Cardiac fibroblast (primary cell): ENCODE data around the gene SARS1.
A peak's percentile ranks its signal among the peaks of the same experiment; 100 is the strongest.

ENCODE experiments used
- DNase-seq, 2 donors: peaks; one replicate each; pipeline versions ENCODE4 v3.0.0 to v3.0.0-alpha.2; 2010; ENCODE audit warnings: low read depth in 2 of 2
- H3K4me3 ChIP-seq, 2 donors: replicated peaks in 1 of 2; 1 replicate in 1 of 2; 2 replicates in 1 of 2; pipeline ENCODE4 v1.5.1; 2011; ENCODE audit warnings: low read depth in 2 of 2, low read length in 2 of 2, mild to moderate bottlenecking in 2 of 2, moderate library complexity in 1 of 2
- TF ChIP-seq, protein P1 (sequence below): IDR thresholded peaks from one replicate; pipeline ENCODE4 v1.5.1; 2011; ENCODE audit warnings: low read depth, mild to moderate bottlenecking, low read length, inconsistent platforms

The SARS1 gene

DNA sequence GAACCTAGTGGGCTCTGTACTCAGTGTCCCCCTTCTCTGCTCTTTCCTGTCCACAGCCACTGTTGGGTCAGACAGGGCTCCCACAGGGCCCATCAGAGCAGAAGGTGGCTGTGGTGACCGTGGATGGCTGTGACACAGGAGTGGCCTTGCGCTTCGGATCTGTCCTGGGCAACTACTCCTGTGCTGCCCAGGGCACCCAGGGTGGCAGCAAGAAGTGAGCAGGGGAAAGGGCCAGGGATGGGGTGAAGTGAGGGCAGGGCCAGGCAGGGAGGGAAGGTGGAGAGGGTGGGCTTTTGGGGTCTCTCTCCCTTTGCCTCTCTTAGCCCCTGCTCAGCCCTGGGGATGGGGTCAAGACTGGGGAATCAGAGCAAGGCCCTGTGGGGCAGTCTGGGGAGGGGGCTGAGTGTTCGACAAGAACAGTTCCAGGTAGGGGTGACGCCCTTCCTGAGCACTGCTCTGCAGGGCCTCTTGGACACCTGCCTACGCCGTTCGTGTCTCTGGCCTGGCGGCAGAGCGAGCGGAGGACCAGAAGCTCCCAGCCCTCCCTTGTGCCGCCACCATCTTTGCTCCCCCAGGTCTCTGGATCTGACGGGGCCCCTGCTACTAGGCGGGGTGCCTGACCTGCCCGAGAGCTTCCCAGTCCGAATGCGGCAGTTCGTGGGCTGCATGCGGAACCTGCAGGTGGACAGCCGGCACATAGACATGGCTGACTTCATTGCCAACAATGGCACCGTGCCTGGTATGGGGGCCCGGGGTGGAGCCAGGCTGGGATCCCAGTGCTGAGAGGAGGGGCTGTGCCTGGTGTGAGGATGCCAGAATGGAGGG is 48.7 kb downstream of the SARS1 start:
- no peak for DNase-seq
- TF ChIP-seq, protein P1, sequence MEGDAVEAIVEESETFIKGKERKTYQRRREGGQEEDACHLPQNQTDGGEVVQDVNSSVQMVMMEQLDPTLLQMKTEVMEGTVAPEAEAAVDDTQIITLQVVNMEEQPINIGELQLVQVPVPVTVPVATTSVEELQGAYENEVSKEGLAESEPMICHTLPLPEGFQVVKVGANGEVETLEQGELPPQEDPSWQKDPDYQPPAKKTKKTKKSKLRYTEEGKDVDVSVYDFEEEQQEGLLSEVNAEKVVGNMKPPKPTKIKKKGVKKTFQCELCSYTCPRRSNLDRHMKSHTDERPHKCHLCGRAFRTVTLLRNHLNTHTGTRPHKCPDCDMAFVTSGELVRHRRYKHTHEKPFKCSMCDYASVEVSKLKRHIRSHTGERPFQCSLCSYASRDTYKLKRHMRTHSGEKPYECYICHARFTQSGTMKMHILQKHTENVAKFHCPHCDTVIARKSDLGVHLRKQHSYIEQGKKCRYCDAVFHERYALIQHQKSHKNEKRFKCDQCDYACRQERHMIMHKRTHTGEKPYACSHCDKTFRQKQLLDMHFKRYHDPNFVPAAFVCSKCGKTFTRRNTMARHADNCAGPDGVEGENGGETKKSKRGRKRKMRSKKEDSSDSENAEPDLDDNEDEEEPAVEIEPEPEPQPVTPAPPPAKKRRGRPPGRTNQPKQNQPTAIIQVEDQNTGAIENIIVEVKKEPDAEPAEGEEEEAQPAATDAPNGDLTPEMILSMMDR, result no peak
- H3K4me3 ChIP-seq, result no peak overlapping the region

DNA sequence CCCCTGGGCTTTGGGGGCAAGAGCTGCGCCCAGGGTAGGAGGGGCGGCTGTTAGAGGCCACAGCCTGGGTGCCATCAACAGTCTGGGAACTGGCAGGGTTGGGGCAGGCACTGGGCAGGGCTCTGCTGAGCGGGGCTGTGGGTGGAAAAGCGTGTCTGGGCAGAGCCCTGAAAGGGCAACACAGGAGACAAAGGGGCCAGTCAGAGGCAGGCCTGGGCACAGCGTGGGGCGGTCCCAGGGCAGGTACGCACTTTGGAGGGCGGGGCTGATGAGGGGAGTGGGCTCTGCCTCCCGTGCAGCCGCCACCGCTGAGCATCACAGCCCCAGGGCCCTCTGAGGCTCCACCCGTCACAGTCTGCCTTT is 49.5 kb downstream of the SARS1 start:
- TF ChIP-seq, protein P1, result no peak
- H3K4me3 ChIP-seq, result no peak overlapping the region
- no peak for DNase-seq

DNA sequence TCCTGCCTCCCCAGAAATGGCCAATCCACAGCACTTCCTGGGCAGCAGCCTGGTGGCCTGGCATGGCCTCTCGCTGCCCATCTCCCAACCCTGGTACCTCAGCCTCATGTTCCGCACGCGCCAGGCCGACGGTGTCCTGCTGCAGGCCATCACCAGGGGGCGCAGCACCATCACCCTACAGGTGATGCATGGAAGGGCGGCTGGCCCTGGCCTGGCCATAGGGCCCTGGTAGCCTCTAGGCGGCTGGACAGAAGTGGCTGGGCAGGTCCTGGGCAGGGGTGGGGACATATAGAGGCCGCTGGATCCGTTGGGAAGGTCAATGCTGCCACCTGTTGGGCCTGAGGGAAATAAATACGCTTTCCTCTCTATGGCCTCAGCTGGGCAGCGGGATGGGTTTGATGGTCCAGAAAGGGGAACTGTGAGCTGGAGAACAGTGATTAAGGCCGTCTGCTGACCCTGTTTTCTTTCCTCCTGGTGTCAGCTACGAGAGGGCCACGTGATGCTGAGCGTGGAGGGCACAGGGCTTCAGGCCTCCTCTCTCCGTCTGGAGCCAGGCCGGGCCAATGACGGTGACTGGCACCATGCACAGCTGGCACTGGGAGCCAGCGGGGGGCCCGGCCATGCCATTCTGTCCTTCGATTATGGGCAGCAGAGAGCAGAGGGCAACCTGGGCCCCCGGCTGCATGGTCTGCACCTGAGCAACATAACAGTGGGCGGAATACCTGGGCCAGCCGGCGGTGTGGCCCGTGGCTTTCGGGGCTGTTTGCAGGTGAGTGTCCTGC is 50.1 kb downstream of the SARS1 start:
- peak; percentile 87 to 89 for DNase-seq
- H3K4me3 ChIP-seq, result no peak overlapping the region
- TF ChIP-seq, protein P1, result peak; percentile 99

DNA sequence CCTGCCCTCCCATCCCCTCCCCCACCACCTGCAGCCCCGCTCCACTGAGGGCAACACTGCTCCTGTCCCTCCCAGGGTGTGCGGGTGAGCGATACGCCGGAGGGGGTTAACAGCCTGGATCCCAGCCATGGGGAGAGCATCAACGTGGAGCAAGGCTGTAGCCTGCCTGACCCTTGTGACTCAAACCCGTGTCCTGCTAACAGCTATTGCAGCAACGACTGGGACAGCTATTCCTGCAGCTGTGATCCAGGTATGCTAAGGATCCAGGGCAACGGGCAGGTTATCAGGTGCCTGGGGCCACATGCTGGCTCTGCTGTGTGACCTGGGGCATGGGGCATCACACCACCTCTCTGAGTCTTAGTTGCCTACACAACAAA is 50.6 kb downstream of the SARS1 start:
- H3K4me3 ChIP-seq, result no peak overlapping the region
- no peak for DNase-seq
- TF ChIP-seq, protein P1, result no peak

DNA sequence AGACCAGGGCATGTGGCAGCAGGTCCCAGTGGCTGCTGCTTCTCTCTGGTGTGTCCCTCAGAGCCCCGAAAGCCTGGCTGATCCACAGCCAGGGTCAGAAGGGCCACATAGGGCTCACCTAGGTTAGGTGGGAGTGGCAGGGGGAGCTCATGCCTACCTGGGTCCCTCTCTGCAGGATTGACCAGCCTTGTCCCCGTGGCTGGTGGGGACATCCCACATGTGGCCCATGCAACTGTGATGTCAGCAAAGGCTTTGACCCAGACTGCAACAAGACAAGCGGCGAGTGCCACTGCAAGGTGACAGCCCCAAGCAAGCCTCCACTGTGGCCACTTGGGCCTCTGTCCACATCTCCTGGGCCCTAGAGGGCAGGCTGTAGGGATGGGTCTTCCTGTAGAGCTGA is 51.3 kb downstream of the SARS1 start:
- H3K4me3 ChIP-seq, result no peak overlapping the region
- no peak for DNase-seq
- TF ChIP-seq, protein P1, result no peak

DNA sequence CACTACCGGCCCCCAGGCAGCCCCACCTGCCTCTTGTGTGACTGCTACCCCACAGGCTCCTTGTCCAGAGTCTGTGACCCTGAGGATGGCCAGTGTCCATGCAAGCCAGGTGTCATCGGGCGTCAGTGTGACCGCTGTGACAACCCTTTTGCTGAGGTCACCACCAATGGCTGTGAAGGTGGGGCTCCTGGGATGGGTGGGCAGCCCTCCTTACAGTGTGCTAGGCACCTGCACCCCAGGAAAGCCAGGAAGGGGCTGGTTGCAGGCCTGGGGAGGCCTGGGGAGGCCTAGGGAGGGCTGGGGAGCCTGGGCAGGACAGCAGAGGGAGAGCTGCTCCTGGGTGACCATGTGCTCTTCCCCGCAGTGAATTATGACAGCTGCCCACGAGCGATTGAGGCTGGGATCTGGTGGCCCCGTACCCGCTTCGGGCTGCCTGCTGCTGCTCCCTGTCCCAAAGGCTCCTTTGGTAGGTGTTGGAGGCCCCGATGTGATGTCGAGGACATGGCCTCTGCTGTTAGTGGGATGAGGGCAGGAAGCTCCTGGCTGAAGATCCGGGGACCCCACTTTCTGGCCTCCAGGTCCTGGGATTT is 52.1 kb downstream of the SARS1 start:
- no peak overlapping the region for H3K4me3 ChIP-seq
- DNase-seq, result no peak
- TF ChIP-seq, protein P1, result no peak
